22Rv1 (cell line): Measurements from ENCODE around the gene MCUB.

Experiments
- CTCF ChIP-seq: fragments of 450-650 bp; IDR thresholded peaks from 2 replicates; pipeline ENCODE4 v1.5.1; 2017; ENCODE audit warnings: mild to moderate bottlenecking
- ZFX ChIP-seq: fragments of 450-650 bp; IDR thresholded peaks from 2 replicates; pipeline ENCODE4 v1.6.1; 2017; ENCODE audit warnings: antibody characterized with exemption, borderline replicate concordance

GRCh38 chr4:109672169-109672930 is 112.3 kb downstream of the MCUB start:
- TF ChIP-seq CTCF = no peak
- TF ChIP-seq ZFX = no peak
